GM13977 (cell line): ENCODE data around the gene TMEM72.

Experiments used
- DNase-seq: peaks from one replicate; pipeline ENCODE4 v3.0.0; 2012; ENCODE audit warnings: low spot score
- in situ Hi-C: fragments of 300-500 bp; cut with MboI; formaldehyde crosslinking; loops from one replicate; pipeline ENCODE4 v1.12.0; 2022; ENCODE audit warnings: low sequenced_read_pairs, low pct_unique_long_range_greater_than_20kb, mixed read lengths, inconsistent platforms; ENCODE audit not compliant: unreplicated experiment
- TF ChIP-seq, protein P1 (sequence below): IDR thresholded peaks from 2 replicates; pipeline ENCODE4 v1.5.1; 2012; ENCODE audit warnings: mild to moderate bottlenecking, control low read depth; ENCODE audit not compliant: insufficient read depth; ENCODE audit errors: extremely low read depth, missing control alignments

The TMEM72 gene

DNA sequence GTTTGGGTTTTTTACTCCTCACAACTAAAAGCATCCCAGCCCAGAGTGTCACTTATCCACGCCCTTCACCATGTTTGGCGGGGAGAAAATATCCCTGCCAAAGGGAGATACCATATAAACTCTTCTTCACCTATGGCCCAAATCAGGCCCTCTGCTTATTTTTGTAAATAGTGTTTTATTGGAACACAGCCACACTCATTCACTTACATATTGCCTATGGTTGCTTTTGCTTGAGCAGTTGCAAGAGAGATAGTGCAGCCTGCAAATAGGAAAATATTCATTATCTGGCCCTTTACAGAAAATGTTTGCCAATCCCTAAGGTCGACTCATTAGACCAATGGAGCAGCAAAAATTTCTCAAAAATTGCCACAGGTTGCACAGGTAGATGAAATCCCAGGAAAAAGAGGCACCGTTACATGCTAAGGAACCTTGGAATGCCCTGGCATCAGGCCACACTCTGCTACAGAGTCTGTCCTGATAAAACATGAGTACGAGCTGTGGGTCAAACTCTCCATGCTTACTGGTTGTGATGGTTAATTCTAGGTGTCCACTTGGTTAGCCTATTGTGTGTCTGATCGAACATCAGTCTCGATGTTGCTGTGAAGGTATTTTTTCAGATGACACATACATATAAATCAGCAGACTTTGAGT is 40.6 kb downstream of the TMEM72 start:
- TF ChIP-seq, protein P1, sequence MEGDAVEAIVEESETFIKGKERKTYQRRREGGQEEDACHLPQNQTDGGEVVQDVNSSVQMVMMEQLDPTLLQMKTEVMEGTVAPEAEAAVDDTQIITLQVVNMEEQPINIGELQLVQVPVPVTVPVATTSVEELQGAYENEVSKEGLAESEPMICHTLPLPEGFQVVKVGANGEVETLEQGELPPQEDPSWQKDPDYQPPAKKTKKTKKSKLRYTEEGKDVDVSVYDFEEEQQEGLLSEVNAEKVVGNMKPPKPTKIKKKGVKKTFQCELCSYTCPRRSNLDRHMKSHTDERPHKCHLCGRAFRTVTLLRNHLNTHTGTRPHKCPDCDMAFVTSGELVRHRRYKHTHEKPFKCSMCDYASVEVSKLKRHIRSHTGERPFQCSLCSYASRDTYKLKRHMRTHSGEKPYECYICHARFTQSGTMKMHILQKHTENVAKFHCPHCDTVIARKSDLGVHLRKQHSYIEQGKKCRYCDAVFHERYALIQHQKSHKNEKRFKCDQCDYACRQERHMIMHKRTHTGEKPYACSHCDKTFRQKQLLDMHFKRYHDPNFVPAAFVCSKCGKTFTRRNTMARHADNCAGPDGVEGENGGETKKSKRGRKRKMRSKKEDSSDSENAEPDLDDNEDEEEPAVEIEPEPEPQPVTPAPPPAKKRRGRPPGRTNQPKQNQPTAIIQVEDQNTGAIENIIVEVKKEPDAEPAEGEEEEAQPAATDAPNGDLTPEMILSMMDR, result no peak
- in situ Hi-C loops, result no loop called here
- DNase-seq, result no peak

DNA sequence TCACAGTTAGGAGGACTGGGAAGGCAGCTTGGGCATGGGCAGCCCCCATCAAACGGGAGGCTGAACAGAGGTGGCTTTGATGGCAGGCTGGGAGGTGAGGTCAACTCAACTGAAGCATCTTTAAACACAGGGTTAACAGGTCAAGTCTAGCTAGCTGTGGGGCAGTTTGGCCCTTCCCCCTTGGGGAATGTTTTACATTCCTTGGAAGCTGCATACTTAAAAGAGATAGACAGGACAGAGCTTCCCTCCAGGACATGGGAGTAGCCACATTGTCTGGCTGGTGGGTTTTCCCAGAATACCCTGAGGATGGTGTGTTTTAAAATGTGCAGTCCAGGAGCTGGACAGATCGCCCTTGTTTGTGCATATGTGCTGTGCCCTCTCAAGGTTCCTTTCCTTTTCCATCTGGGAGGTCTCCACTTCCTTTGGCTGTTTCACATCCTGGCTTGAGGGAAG is 41.7 kb downstream of the TMEM72 start:
- DNase-seq, result no peak
- in situ Hi-C loops, result no loop called here
- TF ChIP-seq, protein P1, result no peak

DNA sequence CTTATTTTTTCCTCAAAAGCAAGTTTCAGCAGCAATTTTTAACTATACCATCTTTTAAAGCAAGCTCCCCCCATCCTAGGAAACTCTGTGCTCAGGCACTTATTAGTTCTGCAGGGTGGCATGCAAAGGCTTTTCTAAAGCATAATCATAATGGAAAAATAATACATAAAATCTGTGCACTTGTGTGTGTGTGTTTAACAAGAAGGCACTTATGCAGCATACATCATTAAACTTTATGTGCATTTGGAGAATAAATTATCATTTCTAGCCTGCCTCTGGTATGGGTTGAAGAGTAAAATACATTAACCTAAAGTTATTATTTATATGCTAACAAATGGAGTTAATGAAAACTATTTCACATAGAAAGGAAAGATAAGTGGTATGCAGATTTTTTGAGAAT is 42.9 kb downstream of the TMEM72 start:
- TF ChIP-seq, protein P1, result no peak
- in situ Hi-C loops, result no loop called here
- DNase-seq, result no peak

DNA sequence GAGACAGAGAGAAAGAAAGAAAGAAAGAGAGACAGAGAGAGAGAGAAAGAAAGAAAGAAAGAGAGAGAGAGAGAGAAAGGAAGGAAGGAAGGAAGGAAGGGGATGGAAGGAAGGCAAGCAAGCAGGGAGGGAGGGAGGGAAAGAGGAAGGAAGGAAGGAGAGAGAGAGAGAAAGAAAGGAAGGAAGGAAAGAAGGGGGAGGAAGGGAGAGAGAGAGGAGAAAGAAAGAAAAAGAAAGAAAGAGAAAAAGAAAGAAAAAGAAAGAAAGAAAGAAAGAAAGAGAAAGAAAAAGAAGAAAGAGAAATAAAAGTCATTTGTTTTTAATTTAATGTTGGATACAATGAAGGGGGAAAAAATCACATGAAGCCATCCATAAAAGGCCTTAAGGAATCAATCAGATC is 43.8 kb downstream of the TMEM72 start:
- TF ChIP-seq, protein P1, result no peak
- in situ Hi-C loops, result no loop called here
- DNase-seq, result no peak

DNA sequence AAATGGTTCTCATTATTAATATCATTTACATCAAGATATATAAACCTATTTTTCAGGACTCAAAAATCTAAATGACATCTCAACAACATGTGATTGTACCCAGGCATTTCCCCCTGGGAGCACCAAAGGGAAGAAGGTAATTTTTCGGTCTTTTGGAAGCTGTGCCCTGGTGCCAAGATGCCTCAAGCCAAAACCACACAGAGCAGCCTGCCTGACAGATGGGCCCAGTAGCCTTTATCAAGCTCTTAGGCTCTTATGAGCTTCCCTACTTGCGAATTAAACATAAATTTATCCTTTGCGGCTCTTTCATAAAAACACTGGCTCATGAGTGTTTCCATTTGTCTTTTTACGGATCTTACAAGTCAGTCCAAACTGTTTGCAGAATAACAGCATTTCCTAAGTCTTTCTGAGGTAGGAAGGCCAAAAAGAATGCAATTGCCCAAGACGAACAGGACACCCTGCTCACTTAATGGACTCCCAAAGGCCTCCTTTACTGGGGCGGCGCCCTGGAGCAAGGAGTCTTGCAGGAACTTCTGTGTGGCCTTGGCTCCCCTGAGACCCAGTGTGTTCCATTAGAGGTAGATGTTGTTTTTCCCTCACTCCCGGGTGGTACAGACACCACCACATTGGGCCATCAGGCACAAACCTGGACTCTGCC is 44.4 kb downstream of the TMEM72 start:
- in situ Hi-C loops, result no loop called here
- TF ChIP-seq, protein P1, result no peak
- DNase-seq, result no peak

DNA sequence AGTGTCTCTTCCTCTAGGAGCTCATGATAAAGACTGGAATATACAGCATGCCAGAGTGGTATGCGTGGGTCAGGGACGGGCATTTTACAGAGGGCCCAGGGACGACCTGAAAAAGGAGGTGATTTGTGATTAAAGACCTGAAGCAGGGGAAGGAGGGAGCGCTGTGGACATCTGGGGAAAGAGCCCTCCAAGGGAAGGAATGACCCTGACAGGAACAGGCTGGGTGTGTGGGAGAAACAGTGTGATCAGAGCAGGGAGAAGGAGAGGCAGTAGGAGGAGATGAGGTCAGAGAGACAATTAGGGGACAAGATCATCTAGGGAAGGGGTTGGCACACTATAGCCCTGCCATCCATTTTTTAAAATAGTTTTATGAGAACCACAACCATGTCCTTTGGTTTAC is 45.1 kb downstream of the TMEM72 start:
- in situ Hi-C loops, result no loop called here
- TF ChIP-seq, protein P1, result no peak
- DNase-seq, result no peak
